IMR-90 (cell line): ENCODE data around the gene PPFIBP2. TPM values are rescaled to one million over a fixed set of nuclear protein-coding genes. Genes with fewer than 3 reads are reported as not detected.

Source experiments
- ATAC-seq: fragments of 200-7000 bp; cut with Tn5 transposase; 2 replicates; pipeline ENCODE4 v1.9.1; 2020; ENCODE audit warnings: low read depth, mild to moderate bottlenecking, moderate library complexity
- BruUV-seq: library from RNA; stranded (reverse); fragments of 400-500 nt; replicated peaks from 2 replicates; lab custom pipeline; 2021; lab: Mats Ljungman, UMichigan
- CTCF ChIA-PET: fragments of 300-600 bp; formaldehyde crosslinking; extraction: SDS; loops from one replicate; lab custom pipeline; 2021; ENCODE audit warnings: antibody characterized with exemption; lab: Yijun Ruan, JAX
- POLR2A ChIA-PET: fragments of 300-600 bp; sonication (Branson Sonifier 250); formaldehyde crosslinking; loops from one replicate; lab custom pipeline; 2022; ENCODE audit warnings: antibody characterized with exemption; ENCODE audit not compliant: unreplicated experiment; lab: Charles Lee
- DNase-seq: peaks from one replicate; pipeline ENCODE4 v3.0.0; 2013
- H2AFZ ChIP-seq: replicated peaks from 2 replicates; pipeline ENCODE3; 2013; ENCODE audit warnings: low read length, mild to moderate bottlenecking; ENCODE audit not compliant: poor library complexity
- H2AK5ac ChIP-seq: 2 replicates; pipeline ENCODE4 v1.6.1; 2013; ENCODE audit warnings: low read depth, low read length, inconsistent platforms
- H2AK9ac ChIP-seq: replicated peaks from 2 replicates; pipeline ENCODE3; 2013; ENCODE audit warnings: mild to moderate bottlenecking, low read depth, low read length, moderate library complexity; ENCODE audit not compliant: poor library complexity
- H2BK120ac ChIP-seq: 2 replicates; pipeline ENCODE4 v1.6.1; 2013; ENCODE audit warnings: low read depth, low read length, inconsistent platforms
- H2BK15ac ChIP-seq: 3 replicates; pipeline ENCODE4 v1.6.1; 2013; ENCODE audit warnings: low read depth, low read length, inconsistent platforms
- H2BK20ac ChIP-seq: 2 replicates; pipeline ENCODE4 v1.6.1; 2013; ENCODE audit warnings: low read depth, mild to moderate bottlenecking, inconsistent platforms, low read length, moderate library complexity
- H2BK5ac ChIP-seq: 2 replicates; pipeline ENCODE4 v1.6.1; 2013; ENCODE audit warnings: mild to moderate bottlenecking, low read depth, low read length, inconsistent platforms; ENCODE audit not compliant: poor library complexity, severe bottlenecking
- H3K14ac ChIP-seq: replicated peaks from 2 replicates; pipeline ENCODE4 v1.6.1; 2013; ENCODE audit warnings: low read depth, low read length, inconsistent platforms
- H3K18ac ChIP-seq: 2 replicates; pipeline ENCODE4 v1.6.1; 2013; ENCODE audit warnings: low read depth, low read length, control low read depth
- H3K23ac ChIP-seq: 2 replicates; pipeline ENCODE4 v1.6.1; 2013; ENCODE audit warnings: low read depth, low read length, inconsistent platforms
- H3K27ac ChIP-seq: 2 replicates; pipeline ENCODE4 v1.5.1; 2013; ENCODE audit warnings: mild to moderate bottlenecking, control low read depth, low read length; ENCODE audit not compliant: insufficient read depth
- H3K27me3 ChIP-seq: 2 replicates; pipeline ENCODE4 v1.6.1; 2013; ENCODE audit warnings: low read length; ENCODE audit not compliant: control insufficient read depth, insufficient read depth
- H3K36me3 ChIP-seq: 2 replicates; pipeline ENCODE4 v1.6.1; 2013; ENCODE audit warnings: low read length, mixed read lengths; ENCODE audit not compliant: control insufficient read depth, insufficient read depth
- H3K4ac ChIP-seq: 2 replicates; pipeline ENCODE4 v1.6.1; 2013; ENCODE audit warnings: low read depth, low read length, inconsistent platforms
- H3K4me1 ChIP-seq: 2 replicates; pipeline ENCODE4 v1.6.1; 2013; ENCODE audit warnings: low read length, mixed read lengths; ENCODE audit not compliant: control insufficient read depth, insufficient read depth
- H3K4me2 ChIP-seq: 2 replicates; pipeline ENCODE4 v1.6.1; 2013; ENCODE audit warnings: low read depth, mild to moderate bottlenecking, control low read depth, low read length, moderate library complexity
- H3K4me3 ChIP-seq: 2 replicates; pipeline ENCODE4 v1.5.1; 2013; ENCODE audit warnings: low read depth, mild to moderate bottlenecking, control low read depth, low read length, moderate library complexity; ENCODE audit not compliant: insufficient read depth
- H3K56ac ChIP-seq: 2 replicates; pipeline ENCODE4 v1.6.1; 2013; ENCODE audit warnings: low read length, inconsistent platforms; ENCODE audit not compliant: insufficient read depth; ENCODE audit errors: extremely low read depth
- H3K79me1 ChIP-seq, 2 experiments: 2 replicates each; pipeline ENCODE4 v1.6.1; 2013; ENCODE audit warnings: low read length in 2 of 2, inconsistent platforms in 1 of 2, low read depth in 1 of 2
- H3K9ac ChIP-seq: 2 replicates; pipeline ENCODE4 v1.6.1; 2013; ENCODE audit warnings: low read depth, low read length, control low read depth
- H3K9me1 ChIP-seq: 2 replicates; pipeline ENCODE4 v1.6.1; 2013; ENCODE audit warnings: low read length, inconsistent platforms; ENCODE audit not compliant: insufficient read depth
- H3K9me3 ChIP-seq: 2 replicates; pipeline ENCODE4 v1.6.1; 2013; ENCODE audit warnings: low read length; ENCODE audit not compliant: control insufficient read depth, insufficient read depth
- H4K20me1 ChIP-seq: 2 replicates; pipeline ENCODE4 v1.6.1; 2013; ENCODE audit warnings: low read length, inconsistent platforms; ENCODE audit not compliant: insufficient read depth
- H4K5ac ChIP-seq: 2 replicates; pipeline ENCODE4 v1.6.1; 2013; ENCODE audit warnings: mild to moderate bottlenecking, low read depth, low read length, control low read depth
- H4K8ac ChIP-seq, 2 experiments: 2 replicates each; pipeline ENCODE4 v1.6.1; 2013; ENCODE audit warnings: low read depth in 2 of 2, low read length in 2 of 2, control low read depth in 1 of 2, inconsistent platforms in 1 of 2
- H4K91ac ChIP-seq: 2 replicates; pipeline ENCODE4 v1.6.1; 2013; ENCODE audit warnings: low read depth, low read length, inconsistent platforms; ENCODE audit not compliant: insufficient read depth
- BHLHE40 ChIP-seq: fragments of 150-350 bp; IDR thresholded peaks from 2 replicates; pipeline ENCODE4 v1.6.1; 2016; ENCODE audit warnings: mild to moderate bottlenecking, low read depth, low read length
- CEBPB ChIP-seq: IDR thresholded peaks from 2 replicates; pipeline ENCODE4 v1.6.1; 2012; ENCODE audit warnings: low read depth, low read length, improper control_type of control experiment
- CHD1 ChIP-seq: IDR thresholded peaks from 2 replicates; pipeline ENCODE4 v1.6.1; 2012; ENCODE audit warnings: low read depth, low read length, improper control_type of control experiment
- FOS ChIP-seq: fragments of 150-350 bp; IDR thresholded peaks from 2 replicates; pipeline ENCODE4 v1.6.1; 2016; ENCODE audit warnings: low read depth, low read length
- MAFK ChIP-seq: IDR thresholded peaks from 2 replicates; pipeline ENCODE4 v1.6.1; 2012; ENCODE audit warnings: low read depth, low read length, improper control_type of control experiment
- MAZ ChIP-seq: IDR thresholded peaks from 2 replicates; pipeline ENCODE4 v1.6.1; 2012; ENCODE audit warnings: low read depth, mild to moderate bottlenecking, low read length, improper control_type of control experiment, moderate library complexity, borderline replicate concordance
- MXI1 ChIP-seq: IDR thresholded peaks from 2 replicates; pipeline ENCODE4 v1.6.1; 2012; ENCODE audit warnings: low read depth, mild to moderate bottlenecking, low read length, moderate library complexity, borderline replicate concordance
- NFE2L2 ChIP-seq: fragments of 150-350 bp; IDR thresholded peaks from 2 replicates; pipeline ENCODE4 v1.6.1; 2016; ENCODE audit warnings: low read depth, mild to moderate bottlenecking, low read length
- POLR2A ChIP-seq: IDR thresholded peaks from 2 replicates; pipeline ENCODE4 v1.6.1; 2012; ENCODE audit warnings: mild to moderate bottlenecking, low read depth, low read length
- RAD21 ChIP-seq: IDR thresholded peaks from 2 replicates; pipeline ENCODE4 v1.6.1; 2012; ENCODE audit warnings: low read length, improper control_type of control experiment
- RCOR1 ChIP-seq: IDR thresholded peaks from 2 replicates; pipeline ENCODE4 v1.6.1; 2012; ENCODE audit warnings: mild to moderate bottlenecking, low read length, improper control_type of control experiment; ENCODE audit not compliant: insufficient replicate concordance
- RFX5 ChIP-seq: IDR thresholded peaks from 2 replicates; pipeline ENCODE4 v1.8.0; 2012; ENCODE audit warnings: low read depth, mild to moderate bottlenecking, low read length, moderate library complexity
- SMC3 ChIP-seq: fragments of 150-350 bp; IDR thresholded peaks from 2 replicates; pipeline ENCODE4 v1.6.1; 2016; ENCODE audit warnings: low read depth, mild to moderate bottlenecking, antibody characterized with exemption, low read length, moderate library complexity
- USF2 ChIP-seq: fragments of 150-350 bp; IDR thresholded peaks from 2 replicates; pipeline ENCODE4 v1.6.1; 2017; ENCODE audit warnings: mild to moderate bottlenecking, antibody characterized with exemption, low read length, low read depth
- WGBS, 2 experiments: methylation state at CpG; one replicate each; pipeline versions ENCODE4 v1.1.5 to v1.1.7; 2013; ENCODE audit warnings: missing lambda C conversion rate in 2 of 2; ENCODE audit not compliant: insufficient read length in 1 of 2; ENCODE audit errors: extremely low coverage in 2 of 2; 5-methylcytosine and 5-hydroxymethylcytosine counted together
- dilution Hi-C: fragments of 300-500 bp; cut with HindIII; formaldehyde crosslinking; loops from one replicate; pipeline ENCODE4 v1.14.3; 2018; ENCODE audit warnings: low sequenced_read_pairs; ENCODE audit not compliant: unreplicated experiment
- in situ Hi-C: fragments of 300-500 bp; cut with MboI; formaldehyde crosslinking; loops from 3 replicates; pipeline ENCODE4 v1.14.3; 2019; ENCODE audit warnings: low sequenced_read_pairs, inconsistent platforms, mixed read lengths
- intact Hi-C: fragments of 100-400 bp; cut with micrococcal nuclease; formaldehyde crosslinking; loops from 2 replicates; pipeline ENCODE4 v1.10.0; 2022
- polyA plus RNA-seq, 3 experiments: library from polyadenylated mRNA; depleted of rRNA; stranded (reverse); fragments of >200 nt; gene quantifications; 2 replicates each; pipeline ENCODE4 v1.2.3, GENCODE V29; 2012; ENCODE audit warnings: low replicate concordance in 1 of 3
- total RNA-seq: library from RNA; depleted of rRNA; stranded (reverse); fragments of >200 nt; gene quantifications from 2 replicates; pipeline ENCODE4 v1.2.3, GENCODE V29; 2012
- TF ChIP-seq, protein P1 (sequence below): fragments of 150-350 bp; IDR thresholded peaks from 2 replicates; pipeline ENCODE4 v1.6.1; 2016; ENCODE audit warnings: low read depth, mild to moderate bottlenecking, low read length, moderate library complexity, borderline replicate concordance
- TF ChIP-seq, protein P2 (sequence below): conservative IDR thresholded peaks from 2 replicates; pipeline ENCODE4 v1.5.1; 2012; ENCODE audit warnings: mild to moderate bottlenecking, low read depth, low read length, improper control_type of control experiment

PPFIBP2 gene
- total and polyA plus RNA-seq, 2 of the 4 experiments (the other 2 are of a cell fraction) = 6.0 to 11.8 TPM

GRCh38 chr11:7654195-7654705 is 140.5 kb downstream of the PPFIBP2 start:
- DNase-seq (no peak), ATAC-seq (no peak)
- no peak overlapping the region for H3K4me2 ChIP-seq
- no peak overlapping the region for H4K91ac ChIP-seq
- H3K56ac ChIP-seq = no peak overlapping the region
- 80% methylated on average over 2 of the region's 4 CpGs; no CpG with 5 or more reads in 1 of the 2 experiments for WGBS, 2 experiments
- intact Hi-C loops = no loop called here
- no peak overlapping the region for H2AK5ac ChIP-seq
- H3K27me3 ChIP-seq = no peaks in the 10 kb centered on the region
- no peaks in the 10 kb centered on the region for H4K20me1 ChIP-seq
- TF ChIP-seq MXI1 = no peak
- no peak for TF ChIP-seq FOS
- TF ChIP-seq, protein P1, sequence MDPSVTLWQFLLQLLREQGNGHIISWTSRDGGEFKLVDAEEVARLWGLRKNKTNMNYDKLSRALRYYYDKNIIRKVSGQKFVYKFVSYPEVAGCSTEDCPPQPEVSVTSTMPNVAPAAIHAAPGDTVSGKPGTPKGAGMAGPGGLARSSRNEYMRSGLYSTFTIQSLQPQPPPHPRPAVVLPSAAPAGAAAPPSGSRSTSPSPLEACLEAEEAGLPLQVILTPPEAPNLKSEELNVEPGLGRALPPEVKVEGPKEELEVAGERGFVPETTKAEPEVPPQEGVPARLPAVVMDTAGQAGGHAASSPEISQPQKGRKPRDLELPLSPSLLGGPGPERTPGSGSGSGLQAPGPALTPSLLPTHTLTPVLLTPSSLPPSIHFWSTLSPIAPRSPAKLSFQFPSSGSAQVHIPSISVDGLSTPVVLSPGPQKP = no peak
- no peak for TF ChIP-seq RFX5
- TF ChIP-seq RCOR1 = no peak
- TF ChIP-seq NFE2L2 = no peak
- no peak for TF ChIP-seq MAZ
- no peak for TF ChIP-seq SMC3
- TF ChIP-seq POLR2A = no peak
- TF ChIP-seq USF2 = no peak
- no peak for TF ChIP-seq CEBPB
- no peak for TF ChIP-seq MAFK
- TF ChIP-seq BHLHE40 = no peak
- no peak for TF ChIP-seq RAD21
- no peak for TF ChIP-seq CHD1
- TF ChIP-seq, protein P2, sequence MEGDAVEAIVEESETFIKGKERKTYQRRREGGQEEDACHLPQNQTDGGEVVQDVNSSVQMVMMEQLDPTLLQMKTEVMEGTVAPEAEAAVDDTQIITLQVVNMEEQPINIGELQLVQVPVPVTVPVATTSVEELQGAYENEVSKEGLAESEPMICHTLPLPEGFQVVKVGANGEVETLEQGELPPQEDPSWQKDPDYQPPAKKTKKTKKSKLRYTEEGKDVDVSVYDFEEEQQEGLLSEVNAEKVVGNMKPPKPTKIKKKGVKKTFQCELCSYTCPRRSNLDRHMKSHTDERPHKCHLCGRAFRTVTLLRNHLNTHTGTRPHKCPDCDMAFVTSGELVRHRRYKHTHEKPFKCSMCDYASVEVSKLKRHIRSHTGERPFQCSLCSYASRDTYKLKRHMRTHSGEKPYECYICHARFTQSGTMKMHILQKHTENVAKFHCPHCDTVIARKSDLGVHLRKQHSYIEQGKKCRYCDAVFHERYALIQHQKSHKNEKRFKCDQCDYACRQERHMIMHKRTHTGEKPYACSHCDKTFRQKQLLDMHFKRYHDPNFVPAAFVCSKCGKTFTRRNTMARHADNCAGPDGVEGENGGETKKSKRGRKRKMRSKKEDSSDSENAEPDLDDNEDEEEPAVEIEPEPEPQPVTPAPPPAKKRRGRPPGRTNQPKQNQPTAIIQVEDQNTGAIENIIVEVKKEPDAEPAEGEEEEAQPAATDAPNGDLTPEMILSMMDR = no peak
- ChIA-PET CTCF (interaction anchor here (1.9 to 3.8 kb wide), 2 partner anchors 83 kb away, joined by 11 to 59 read pairs; no protein-coding TSS in a partner anchor), POLR2A (no interaction called here)
- no TSS peak for BruUV-seq
- in situ Hi-C loops = loop anchor here (5.0 kb wide), 1 partner anchor 82 kb away; no protein-coding TSS in a partner anchor
- no peak overlapping the region for H3K9ac ChIP-seq
- H4K8ac ChIP-seq = no peak overlapping the region
- no peak overlapping the region for H3K18ac ChIP-seq
- H4K5ac ChIP-seq = no peak overlapping the region
- no peak overlapping the region for H3K4ac ChIP-seq
- dilution Hi-C loops = no loop called here
- no peak overlapping the region for H2AK9ac ChIP-seq
- H3K27ac ChIP-seq = no peak overlapping the region
- H3K4me3 ChIP-seq = no peak overlapping the region
- no peaks in the 10 kb centered on the region for H3K79me1 ChIP-seq
- no peaks in the 10 kb centered on the region for H3K9me3 ChIP-seq
- H2BK5ac ChIP-seq = no peak overlapping the region
- no peak overlapping the region for H3K23ac ChIP-seq
- no peak overlapping the region for H2BK15ac ChIP-seq
- no peak overlapping the region for H2BK120ac ChIP-seq
- H3K4me1 ChIP-seq = no peaks in the 10 kb centered on the region
- no peaks in the 10 kb centered on the region for H3K9me1 ChIP-seq
- H3K14ac ChIP-seq = no peak overlapping the region
- H3K36me3 ChIP-seq = peaks cover 3% of the 10 kb centered on the region
- no peak overlapping the region for H2AFZ ChIP-seq
- no peak overlapping the region for H2BK20ac ChIP-seq
